Activated CD4-positive, alpha-beta T cell treated with anti-CD3 and anti-CD28 coated beads, Interleukin-2, amount 50 U/mL, for 1 hour (primary cell): ENCODE measurements around the gene CDK5RAP1.
"Not testable (repeated sequence)": the region's sequence is repeated elsewhere in the genome, so short reads cannot be mapped to it uniquely, and the experiment has no call there.

Experiments
- DNase-seq: peaks from one replicate; pipeline ENCODE4 v3.0.0-alpha.2; 2020

The CDK5RAP1 gene

GRCh38 chr20:33401184-33401920 is at the start of gene CDK5RAP1:
Gene CDK5RAP1, minus strand, starts transcription at chr20:33401519. Its CDS starts 4,455 bp downstream, at chr20:33397064.
- peak; percentile 81 for DNase-seq

GRCh38 chr20:33450867-33451266 is 49.5 kb upstream of the CDK5RAP1 start:
- DNase-seq: no peak

- no peak for DNase-seq
Measured at GRCh38 chr20:33445881-33446625, 44.7 kb upstream of the CDK5RAP1 start.

- peak; percentile 30 for DNase-seq
Measured at GRCh38 chr20:33444797-33445560, 43.7 kb upstream of the CDK5RAP1 start.

GRCh38 chr20:33443512-33444239 is 42.4 kb upstream of the CDK5RAP1 start, which contains the start of gene SNTA1:
Gene SNTA1, minus strand, starts transcription at chr20:33443763. Its CDS starts 143 bp downstream, at chr20:33443620.
- DNase-seq: peak; percentile 80

GRCh38 chr20:33443006-33443511 is 41.7 kb upstream of the CDK5RAP1 start:
- DNase-seq: peak; percentile 18

GRCh38 chr20:33442136-33443005 is 41.1 kb upstream of the CDK5RAP1 start:
- no peak for DNase-seq

GRCh38 chr20:33441142-33441955 is 40.0 kb upstream of the CDK5RAP1 start:
- no peak for DNase-seq

- DNase-seq: not testable (repeated sequence)
Measured at GRCh38 chr20:33440562-33440961, 39.2 kb upstream of the CDK5RAP1 start.

- no peak for DNase-seq
Measured at GRCh38 chr20:33438481-33438880, 37.2 kb upstream of the CDK5RAP1 start.

GRCh38 chr20:33437141-33437911 is 36.0 kb upstream of the CDK5RAP1 start:
- no peak for DNase-seq

- DNase-seq: no peak
Measured at GRCh38 chr20:33434434-33434833, 33.1 kb upstream of the CDK5RAP1 start.

- DNase-seq: no peak
Measured at GRCh38 chr20:33433465-33434234, 32.3 kb upstream of the CDK5RAP1 start.

GRCh38 chr20:33431797-33432381 is 30.6 kb upstream of the CDK5RAP1 start:
- no peak for DNase-seq

- DNase-seq: not testable (repeated sequence)
Measured at GRCh38 chr20:33423875-33424274, 22.6 kb upstream of the CDK5RAP1 start.

GRCh38 chr20:33423141-33423834 is 22.0 kb upstream of the CDK5RAP1 start:
- no peak for DNase-seq

- DNase-seq: no peak
Measured at GRCh38 chr20:33419140-33419974, 18.0 kb upstream of the CDK5RAP1 start.
